Neural cell (in vitro differentiated cells): ENCODE data around the gene ZNF460. TPM values are rescaled to one million over a fixed set of nuclear protein-coding genes. Genes with fewer than 3 reads are reported as not detected.

Source experiments
- H2AFZ ChIP-seq: fragments of 200-600, 300-800 bp; sonication (generic), shearing (Covaris generic); 2 replicates; pipeline ENCODE4 v1.6.0; 2014; ENCODE audit warnings: low read depth, mild to moderate bottlenecking, antibody characterized with exemption, low read length, moderate library complexity
- H3F3A ChIP-seq: fragments of 200-600 bp; shearing (Covaris generic); 2 replicates; pipeline ENCODE4 v1.6.1; 2016; ENCODE audit warnings: mild to moderate bottlenecking, moderate library complexity, mixed read lengths, antibody characterized with exemption, low read length; ENCODE audit not compliant: insufficient read depth, poor library complexity, severe bottlenecking
- H3K27ac ChIP-seq: fragments of 200-600, 300-800 bp; sonication (generic), shearing (Covaris generic); 2 replicates; pipeline ENCODE4 v1.5.1; 2014; ENCODE audit warnings: mild to moderate bottlenecking, low read length, moderate library complexity
- H3K27me3 ChIP-seq: fragments of 300-800, 200-600 bp; sonication (generic), shearing (Covaris generic); 2 replicates; pipeline ENCODE4 v1.6.0; 2014; ENCODE audit warnings: mild to moderate bottlenecking, low read depth, low read length, moderate library complexity; ENCODE audit not compliant: insufficient read depth
- H3K36me3 ChIP-seq: fragments of 300-800, 200-600 bp; sonication (generic), shearing (Covaris generic); 2 replicates; pipeline ENCODE4 v1.5.1; 2014; ENCODE audit warnings: mild to moderate bottlenecking, antibody characterized with exemption, low read length, moderate library complexity; ENCODE audit not compliant: insufficient read depth
- H3K4me2 ChIP-seq: fragments of 300-800, 200-600 bp; sonication (generic), shearing (Covaris generic); 2 replicates; pipeline ENCODE4 v1.6.0; 2014; ENCODE audit warnings: mild to moderate bottlenecking, low read length
- H3K4me3 ChIP-seq: fragments of 300-800, 200-600 bp; sonication (generic), shearing (Covaris generic); 2 replicates; pipeline ENCODE4 v1.5.1; 2014; ENCODE audit warnings: mild to moderate bottlenecking, low read length, moderate library complexity
- H3K79me2 ChIP-seq: fragments of 200-600 bp; shearing (Covaris generic); replicated peaks from 2 replicates; pipeline ENCODE4 v1.6.0; 2014; ENCODE audit warnings: mild to moderate bottlenecking, low read length, moderate library complexity; ENCODE audit not compliant: insufficient read depth
- H3K9ac ChIP-seq: fragments of 300-800, 200-600 bp; sonication (generic), shearing (Covaris generic); 2 replicates; pipeline ENCODE4 v1.6.1; 2016; ENCODE audit warnings: mild to moderate bottlenecking, low read length, mixed read lengths
- H3K9me2 ChIP-seq: fragments of 200-600 bp; shearing (Covaris generic); 2 replicates; pipeline ENCODE4 v1.6.1; 2016; ENCODE audit warnings: mild to moderate bottlenecking, low read length, mixed read lengths; ENCODE audit not compliant: insufficient read depth
- H3K9me3 ChIP-seq: fragments of 200-600, 300-800 bp; sonication (generic), shearing (Covaris generic); 2 replicates; pipeline ENCODE4 v1.6.1; 2016; ENCODE audit warnings: mild to moderate bottlenecking, mixed run types, low read length, moderate library complexity, mixed read lengths
- H4K20me1 ChIP-seq: fragments of 200-600 bp; shearing (Covaris generic); 2 replicates; pipeline ENCODE4 v1.6.1; 2016; ENCODE audit warnings: mild to moderate bottlenecking, mixed run types; ENCODE audit not compliant: insufficient read depth
- EP300 ChIP-seq: fragments of 450-650 bp; conservative IDR thresholded peaks from 2 replicates; pipeline ENCODE4 v1.6.1; 2014; ENCODE audit warnings: antibody characterized with exemption, mild to moderate bottlenecking, moderate library complexity; ENCODE audit not compliant: poor library complexity, severe bottlenecking
- EZH2 ChIP-seq: fragments of 200-600, 300-800 bp; shearing (Covaris generic), sonication (generic); IDR thresholded peaks from 2 replicates; pipeline ENCODE4 v1.6.1; 2014; ENCODE audit warnings: antibody characterized with exemption, low read length, borderline replicate concordance, mild to moderate bottlenecking; ENCODE audit not compliant: insufficient read depth, poor library complexity, severe bottlenecking
- MXI1 ChIP-seq: fragments of 450-650 bp; conservative IDR thresholded peaks from 2 replicates; pipeline ENCODE4 v1.6.1; 2014; ENCODE audit warnings: antibody characterized with exemption, mild to moderate bottlenecking; ENCODE audit not compliant: poor library complexity, severe bottlenecking
- POLR2AphosphoS5 ChIP-seq: IDR thresholded peaks from 2 replicates; pipeline ENCODE4 v1.6.1; 2012
- RAD21 ChIP-seq: fragments of 450-650 bp; conservative IDR thresholded peaks from 2 replicates; pipeline ENCODE4 v1.6.1; 2014; ENCODE audit warnings: antibody characterized with exemption, mild to moderate bottlenecking, moderate library complexity
- SMC3 ChIP-seq: fragments of 450-650 bp; conservative IDR thresholded peaks from 2 replicates; pipeline ENCODE4 v1.6.1; 2014; ENCODE audit warnings: antibody characterized with exemption, mild to moderate bottlenecking, moderate library complexity; ENCODE audit not compliant: poor library complexity
- TAF1 ChIP-seq: IDR thresholded peaks from 2 replicates; pipeline ENCODE4 v1.6.1; 2012; ENCODE audit warnings: low read depth
- polyA plus RNA-seq: library from polyadenylated mRNA; depleted of rRNA; stranded (reverse); fragments of >200 nt; gene quantifications from 2 replicates; pipeline ENCODE4 v1.2.3, GENCODE V29; 2014
- TF ChIP-seq, protein P1 (sequence below): IDR thresholded peaks from 2 replicates; pipeline ENCODE4 v1.6.1; 2012; ENCODE audit warnings: borderline replicate concordance
- TF ChIP-seq, protein P2 (sequence below): fragments of 450-650 bp; IDR thresholded peaks from 2 replicates; pipeline ENCODE4 v1.5.1; 2014; ENCODE audit warnings: antibody characterized with exemption, mild to moderate bottlenecking, moderate library complexity; ENCODE audit not compliant: poor library complexity, severe bottlenecking

Gene ZNF460
- polyA plus RNA-seq, 1 donor from 2014 or later = 11.2 TPM

DNA sequence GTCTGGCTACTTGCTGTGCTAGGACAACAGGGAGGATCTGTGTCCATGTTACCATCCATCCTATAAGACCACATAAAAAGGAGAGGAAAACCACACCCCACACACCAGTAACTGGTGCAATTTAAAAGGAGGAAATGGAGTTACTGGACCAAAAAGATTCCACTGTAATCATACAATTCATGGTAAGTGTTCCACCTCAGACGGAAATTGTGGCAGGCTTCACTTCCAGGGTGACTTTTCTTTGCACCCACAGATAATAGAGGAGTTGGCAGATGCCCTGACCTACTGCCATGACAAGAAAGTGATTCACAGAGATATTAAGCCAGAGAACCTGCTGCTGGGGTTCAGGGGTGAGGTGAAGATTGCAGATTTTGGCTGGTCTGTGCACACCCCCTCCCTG is 47.1 kb upstream of the ZNF460 start:
- H3K4me3 ChIP-seq = no peak overlapping the region
- TF ChIP-seq, protein P1, sequence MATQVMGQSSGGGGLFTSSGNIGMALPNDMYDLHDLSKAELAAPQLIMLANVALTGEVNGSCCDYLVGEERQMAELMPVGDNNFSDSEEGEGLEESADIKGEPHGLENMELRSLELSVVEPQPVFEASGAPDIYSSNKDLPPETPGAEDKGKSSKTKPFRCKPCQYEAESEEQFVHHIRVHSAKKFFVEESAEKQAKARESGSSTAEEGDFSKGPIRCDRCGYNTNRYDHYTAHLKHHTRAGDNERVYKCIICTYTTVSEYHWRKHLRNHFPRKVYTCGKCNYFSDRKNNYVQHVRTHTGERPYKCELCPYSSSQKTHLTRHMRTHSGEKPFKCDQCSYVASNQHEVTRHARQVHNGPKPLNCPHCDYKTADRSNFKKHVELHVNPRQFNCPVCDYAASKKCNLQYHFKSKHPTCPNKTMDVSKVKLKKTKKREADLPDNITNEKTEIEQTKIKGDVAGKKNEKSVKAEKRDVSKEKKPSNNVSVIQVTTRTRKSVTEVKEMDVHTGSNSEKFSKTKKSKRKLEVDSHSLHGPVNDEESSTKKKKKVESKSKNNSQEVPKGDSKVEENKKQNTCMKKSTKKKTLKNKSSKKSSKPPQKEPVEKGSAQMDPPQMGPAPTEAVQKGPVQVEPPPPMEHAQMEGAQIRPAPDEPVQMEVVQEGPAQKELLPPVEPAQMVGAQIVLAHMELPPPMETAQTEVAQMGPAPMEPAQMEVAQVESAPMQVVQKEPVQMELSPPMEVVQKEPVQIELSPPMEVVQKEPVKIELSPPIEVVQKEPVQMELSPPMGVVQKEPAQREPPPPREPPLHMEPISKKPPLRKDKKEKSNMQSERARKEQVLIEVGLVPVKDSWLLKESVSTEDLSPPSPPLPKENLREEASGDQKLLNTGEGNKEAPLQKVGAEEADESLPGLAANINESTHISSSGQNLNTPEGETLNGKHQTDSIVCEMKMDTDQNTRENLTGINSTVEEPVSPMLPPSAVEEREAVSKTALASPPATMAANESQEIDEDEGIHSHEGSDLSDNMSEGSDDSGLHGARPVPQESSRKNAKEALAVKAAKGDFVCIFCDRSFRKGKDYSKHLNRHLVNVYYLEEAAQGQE = no peak
- TF ChIP-seq SMC3 (no peak), MXI1 (no peak), EP300 (no peak), POLR2AphosphoS5 (no peak), EZH2 (no peak), RAD21 (no peak), TAF1 (no peak)
- TF ChIP-seq, protein P2, sequence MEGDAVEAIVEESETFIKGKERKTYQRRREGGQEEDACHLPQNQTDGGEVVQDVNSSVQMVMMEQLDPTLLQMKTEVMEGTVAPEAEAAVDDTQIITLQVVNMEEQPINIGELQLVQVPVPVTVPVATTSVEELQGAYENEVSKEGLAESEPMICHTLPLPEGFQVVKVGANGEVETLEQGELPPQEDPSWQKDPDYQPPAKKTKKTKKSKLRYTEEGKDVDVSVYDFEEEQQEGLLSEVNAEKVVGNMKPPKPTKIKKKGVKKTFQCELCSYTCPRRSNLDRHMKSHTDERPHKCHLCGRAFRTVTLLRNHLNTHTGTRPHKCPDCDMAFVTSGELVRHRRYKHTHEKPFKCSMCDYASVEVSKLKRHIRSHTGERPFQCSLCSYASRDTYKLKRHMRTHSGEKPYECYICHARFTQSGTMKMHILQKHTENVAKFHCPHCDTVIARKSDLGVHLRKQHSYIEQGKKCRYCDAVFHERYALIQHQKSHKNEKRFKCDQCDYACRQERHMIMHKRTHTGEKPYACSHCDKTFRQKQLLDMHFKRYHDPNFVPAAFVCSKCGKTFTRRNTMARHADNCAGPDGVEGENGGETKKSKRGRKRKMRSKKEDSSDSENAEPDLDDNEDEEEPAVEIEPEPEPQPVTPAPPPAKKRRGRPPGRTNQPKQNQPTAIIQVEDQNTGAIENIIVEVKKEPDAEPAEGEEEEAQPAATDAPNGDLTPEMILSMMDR = no peak
- H3K36me3 ChIP-seq = no peaks in the 10 kb centered on the region
- no peaks in the 10 kb centered on the region for H4K20me1 ChIP-seq
- H2AFZ ChIP-seq = no peak overlapping the region
- H3K27ac ChIP-seq = no peak overlapping the region
- no peaks in the 10 kb centered on the region for H3F3A ChIP-seq
- no peak overlapping the region for H3K4me2 ChIP-seq
- H3K9ac ChIP-seq = no peak overlapping the region
- H3K79me2 ChIP-seq = no peaks in the 10 kb centered on the region
- H3K9me3 ChIP-seq = no peaks in the 10 kb centered on the region
- H3K27me3 ChIP-seq = no peaks in the 10 kb centered on the region
- H3K9me2 ChIP-seq = no peaks in the 10 kb centered on the region

DNA sequence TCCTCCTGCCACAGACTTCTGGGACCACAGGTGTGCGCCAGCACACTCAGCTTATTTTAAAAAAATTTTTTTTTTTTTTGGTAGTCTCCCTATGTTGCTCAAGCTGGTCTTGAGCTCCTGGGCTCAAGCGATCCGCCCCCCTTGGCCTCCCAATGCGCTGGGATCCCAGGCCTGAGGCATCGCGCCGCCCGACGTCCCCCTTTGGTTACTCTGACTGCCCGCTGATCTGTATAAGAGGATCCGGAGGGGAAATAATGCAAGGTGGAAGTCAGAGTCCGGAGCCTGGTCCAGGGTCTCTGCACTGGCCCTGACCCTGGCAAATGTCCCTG is 40.3 kb upstream of the ZNF460 start:
- Histone ChIP-seq H3K79me2 (peaks cover 30% of the 10 kb centered on the region), H4K20me1 (no peaks in the 10 kb centered on the region), H3K4me3 (peak overlapping the region; percentile 82), H3K27me3 (no peaks in the 10 kb centered on the region), H3K4me2 (peak overlapping the region; percentile 74), H3K27ac (peak overlapping the region; percentile 85), H3K36me3 (no peaks in the 10 kb centered on the region), H3K9me2 (no peaks in the 10 kb centered on the region), H3K9ac (peak overlapping the region; percentile 90), H3F3A (peaks cover 3% of the 10 kb centered on the region), H2AFZ (peak overlapping the region; percentile 97), H3K9me3 (no peaks in the 10 kb centered on the region)
- TF ChIP-seq EP300 = no peak
